ENCODE results near the gene SLC30A3.
"Not testable (repeated sequence)": the region's sequence is repeated elsewhere in the genome, so short reads cannot be mapped to it uniquely, and the experiment has no call there.

The SLC30A3 gene

GRCh38 chr2:27285481-27285880, 22.6 kb upstream of the SLC30A3 start:
- Histone ChIP-seq H3K4me3 (ENCODE audit: low read length) (no peak overlapping the region), H3K27me3 (ENCODE audit: control insufficient read depth, insufficient read depth, low read length) (no peaks in the 10 kb centered on the region), H3K9me3 (ENCODE audit: control insufficient read depth, insufficient read depth, low read length) (no peaks in the 10 kb centered on the region), H3K27ac (ENCODE audit: low read length) (no peak overlapping the region), H3K4me1 (ENCODE audit: control insufficient read depth, insufficient read depth, low read length) (peaks cover 8% of the 10 kb centered on the region), H3K36me3 (ENCODE audit: control insufficient read depth, insufficient read depth, low read length) (no peaks in the 10 kb centered on the region)
- no CpG with 5 or more reads among the region's 6 CpGs for WGBS (ENCODE audit: insufficient coverage, insufficient read length)
- DNase-seq (ENCODE audit: low read depth, low spot score), result no peak

GRCh38 chr2:27284996-27285395, 22.1 kb upstream of the SLC30A3 start:
- Histone ChIP-seq H3K27ac (ENCODE audit: low read length) (no peak overlapping the region), H3K4me1 (ENCODE audit: control insufficient read depth, insufficient read depth, low read length) (peaks cover 8% of the 10 kb centered on the region), H3K27me3 (ENCODE audit: control insufficient read depth, insufficient read depth, low read length) (no peaks in the 10 kb centered on the region), H3K9me3 (ENCODE audit: control insufficient read depth, insufficient read depth, low read length) (no peaks in the 10 kb centered on the region), H3K36me3 (ENCODE audit: control insufficient read depth, insufficient read depth, low read length) (no peaks in the 10 kb centered on the region), H3K4me3 (ENCODE audit: low read length) (no peak overlapping the region)
- no CpG with 5 or more reads among the region's 1 CpG for WGBS (ENCODE audit: insufficient coverage, insufficient read length)
- DNase-seq (ENCODE audit: low read depth, low spot score), result no peak

- Histone ChIP-seq H3K9me3 (ENCODE audit: control insufficient read depth, insufficient read depth, low read length) (no peaks in the 10 kb centered on the region), H3K4me1 (ENCODE audit: control insufficient read depth, insufficient read depth, low read length) (peaks cover 8% of the 10 kb centered on the region), H3K4me3 (ENCODE audit: low read length) (no peak overlapping the region), H3K27ac (ENCODE audit: low read length) (no peak overlapping the region), H3K27me3 (ENCODE audit: control insufficient read depth, insufficient read depth, low read length) (no peaks in the 10 kb centered on the region), H3K36me3 (ENCODE audit: control insufficient read depth, insufficient read depth, low read length) (no peaks in the 10 kb centered on the region)
- WGBS (ENCODE audit: insufficient coverage, insufficient read length), result no CpG with 5 or more reads among the region's 5 CpGs
- DNase-seq (ENCODE audit: low read depth, low spot score), result no peak
Observed at GRCh38 chr2:27282892-27283291, 20.0 kb upstream of the SLC30A3 start.

GRCh38 chr2:27281855-27282559, 19.2 kb upstream of the SLC30A3 start, which contains the start of gene TRIM54:
Gene TRIM54, plus strand, starts transcription at chr2:27282429. Its CDS starts 303 bp downstream, at chr2:27282732.
- no peaks in the 10 kb centered on the region for H3K27me3 ChIP-seq (ENCODE audit: control insufficient read depth, insufficient read depth, low read length)
- no peaks in the 10 kb centered on the region for H3K36me3 ChIP-seq (ENCODE audit: control insufficient read depth, insufficient read depth, low read length)
- no peak within 1 kb of the TSS for H3K4me3 ChIP-seq (ENCODE audit: low read length)
- DNase-seq (ENCODE audit: low read depth, low spot score), result no peak
- no peaks in the 10 kb centered on the region for H3K9me3 ChIP-seq (ENCODE audit: control insufficient read depth, insufficient read depth, low read length)
- peaks cover 8% of the 10 kb centered on the region for H3K4me1 ChIP-seq (ENCODE audit: control insufficient read depth, insufficient read depth, low read length)
- H3K27ac ChIP-seq (ENCODE audit: low read length), result no peak within 1 kb of the TSS
- no CpG with 5 or more reads among the region's 5 CpGs for WGBS (ENCODE audit: insufficient coverage, insufficient read length)

- Histone ChIP-seq H3K4me3 (ENCODE audit: low read length) (no peak overlapping the region), H3K9me3 (ENCODE audit: control insufficient read depth, insufficient read depth, low read length) (no peaks in the 10 kb centered on the region), H3K36me3 (ENCODE audit: control insufficient read depth, insufficient read depth, low read length) (no peaks in the 10 kb centered on the region), H3K4me1 (ENCODE audit: control insufficient read depth, insufficient read depth, low read length) (peaks cover 8% of the 10 kb centered on the region), H3K27ac (ENCODE audit: low read length) (no peak overlapping the region), H3K27me3 (ENCODE audit: control insufficient read depth, insufficient read depth, low read length) (no peaks in the 10 kb centered on the region; the same call in 1 of the 2 replicates)
- no CpG with 5 or more reads among the region's 3 CpGs for WGBS (ENCODE audit: insufficient coverage, insufficient read length)
- DNase-seq (ENCODE audit: low read depth, low spot score), result no peak
Observed at GRCh38 chr2:27281442-27281841, 18.6 kb upstream of the SLC30A3 start.

- no peaks in the 10 kb centered on the region for H3K36me3 ChIP-seq (ENCODE audit: control insufficient read depth, insufficient read depth, low read length)
- H3K27me3 ChIP-seq (ENCODE audit: control insufficient read depth, insufficient read depth, low read length), result no peaks in the 10 kb centered on the region; the same call in 1 of the 2 replicates
- no peaks in the 10 kb centered on the region for H3K9me3 ChIP-seq (ENCODE audit: control insufficient read depth, insufficient read depth, low read length)
- H3K4me3 ChIP-seq (ENCODE audit: low read length), result no peak overlapping the region
- WGBS (ENCODE audit: insufficient coverage, insufficient read length), result no CpG with 5 or more reads among the region's 3 CpGs
- DNase-seq (ENCODE audit: low read depth, low spot score), result no peak
- peaks cover 8% of the 10 kb centered on the region for H3K4me1 ChIP-seq (ENCODE audit: control insufficient read depth, insufficient read depth, low read length)
- no peak overlapping the region for H3K27ac ChIP-seq (ENCODE audit: low read length)
Observed at GRCh38 chr2:27280826-27281225, 18.0 kb upstream of the SLC30A3 start.

- WGBS (ENCODE audit: insufficient coverage, insufficient read length), result no CpG with 5 or more reads among the region's 1 CpG
Observed at GRCh38 chr2:27278010-27278409, 15.2 kb upstream of the SLC30A3 start.

GRCh38 chr2:27275211-27276150, 12.6 kb upstream of the SLC30A3 start, which contains the start of gene DNAJC5G:
Gene DNAJC5G, plus strand, starts transcription at chr2:27275433. Its CDS starts 1,296 bp downstream, at chr2:27276729.
- H3K36me3 ChIP-seq (ENCODE audit: control insufficient read depth, insufficient read depth, low read length), result no peaks in the 10 kb centered on the region
- H3K4me1 ChIP-seq (ENCODE audit: control insufficient read depth, insufficient read depth, low read length), result no peaks in the 10 kb centered on the region
- H3K9me3 ChIP-seq (ENCODE audit: control insufficient read depth, insufficient read depth, low read length), result no peaks in the 10 kb centered on the region
- no peaks in the 10 kb centered on the region; the same call in 1 of the 2 replicates for H3K27me3 ChIP-seq (ENCODE audit: control insufficient read depth, insufficient read depth, low read length)
- WGBS (ENCODE audit: insufficient coverage, insufficient read length), result no CpG with 5 or more reads among the region's 39 CpGs
- no peak within 1 kb of the TSS for H3K27ac ChIP-seq (ENCODE audit: low read length)
- no peak for DNase-seq (ENCODE audit: low read depth, low spot score)
- H3K4me3 ChIP-seq (ENCODE audit: low read length), result no peak within 1 kb of the TSS

More at GRCh38 chr2:27278010-27278409, 15.2 kb upstream of the SLC30A3 start:
- H3K9me3 ChIP-seq (ENCODE audit: control insufficient read depth, insufficient read depth, low read length), result no peaks in the 10 kb centered on the region
- no peak for DNase-seq (ENCODE audit: low read depth, low spot score)
- H3K27ac ChIP-seq (ENCODE audit: low read length), result no peak overlapping the region
- no peaks in the 10 kb centered on the region; the same call in 1 of the 2 replicates for H3K27me3 ChIP-seq (ENCODE audit: control insufficient read depth, insufficient read depth, low read length)
- peaks cover 8% of the 10 kb centered on the region for H3K4me1 ChIP-seq (ENCODE audit: control insufficient read depth, insufficient read depth, low read length)
- no peak overlapping the region for H3K4me3 ChIP-seq (ENCODE audit: low read length)
- no peaks in the 10 kb centered on the region for H3K36me3 ChIP-seq (ENCODE audit: control insufficient read depth, insufficient read depth, low read length)

GRCh38 chr2:27272537-27273522, 10.0 kb upstream of the SLC30A3 start:
- DNase-seq (ENCODE audit: low read depth, low spot score); H3K27ac ChIP-seq (ENCODE audit: low read length); H3K4me3 ChIP-seq (ENCODE audit: low read length); H3K36me3 ChIP-seq (ENCODE audit: control insufficient read depth, insufficient read depth, low read length); H3K9me3 ChIP-seq (ENCODE audit: control insufficient read depth, insufficient read depth, low read length); H3K4me1 ChIP-seq (ENCODE audit: control insufficient read depth, insufficient read depth, low read length); H3K27me3 ChIP-seq (ENCODE audit: control insufficient read depth, insufficient read depth, low read length): not testable (repeated sequence)
- WGBS (ENCODE audit: insufficient coverage, insufficient read length), result no CpG with 5 or more reads among the region's 15 CpGs

All from iPS DF 6.9 (cell line).